Smooth muscle cell (in vitro differentiated cells): Measurements from ENCODE around the gene LRRC46. TPM values are rescaled to one million over a fixed set of nuclear protein-coding genes. Genes with fewer than 3 reads are reported as not detected.

Experiments
- DNase-seq: peaks from one replicate; lab custom pipeline; 2025; ENCODE audit not compliant: unreplicated experiment; lab: John Stamatoyannopoulos, UW
- H2AFZ ChIP-seq: fragments of 200-600 bp; sonication (generic); 2 replicates; pipeline ENCODE4 v1.6.0; 2016; ENCODE audit warnings: antibody characterized with exemption, low read depth, mild to moderate bottlenecking
- H3F3A ChIP-seq: fragments of 200-600 bp; sonication (generic); 2 replicates; pipeline ENCODE4 v1.6.0; 2017; ENCODE audit warnings: antibody characterized with exemption, low read depth
- H3K27ac ChIP-seq: fragments of 200-600 bp; sonication (generic); 2 replicates; pipeline ENCODE4 v1.5.1; 2016; ENCODE audit warnings: low read depth, mild to moderate bottlenecking
- H3K27me3 ChIP-seq: fragments of 200-600 bp; sonication (generic); 2 replicates; pipeline ENCODE4 v1.6.1; 2016; ENCODE audit warnings: low read depth, mild to moderate bottlenecking
- H3K36me3 ChIP-seq: fragments of 200-600 bp; sonication (generic); 2 replicates; pipeline ENCODE4 v1.5.1; 2016; ENCODE audit warnings: low read depth
- H3K4me1 ChIP-seq: fragments of 200-600 bp; sonication (generic); 2 replicates; pipeline ENCODE4 v1.5.1; 2016; ENCODE audit warnings: low read depth
- H3K4me2 ChIP-seq: fragments of 200-600 bp; sonication (generic); 2 replicates; pipeline ENCODE4 v1.6.0; 2016; ENCODE audit warnings: mild to moderate bottlenecking
- H3K4me3 ChIP-seq: fragments of 200-600 bp; sonication (generic); 2 replicates; pipeline ENCODE4 v1.5.1; 2016; ENCODE audit warnings: mild to moderate bottlenecking
- H3K79me2 ChIP-seq: fragments of 200-600 bp; sonication (generic); 2 replicates; pipeline ENCODE4 v1.6.0; 2016; ENCODE audit warnings: low read depth, mild to moderate bottlenecking
- H3K9ac ChIP-seq: fragments of 200-600 bp; sonication (generic); 2 replicates; pipeline ENCODE4 v1.6.0; 2016; ENCODE audit warnings: low read depth
- H3K9me3 ChIP-seq: fragments of 200-600 bp; sonication (generic); replicated peaks from 2 replicates; pipeline ENCODE4 v1.5.1; 2016; ENCODE audit warnings: low read depth
- H4K20me1 ChIP-seq: fragments of 200-600 bp; sonication (generic); 2 replicates; pipeline ENCODE4 v1.6.0; 2016; ENCODE audit warnings: low read depth
- WGBS: methylation state at CpG from one replicate; pipeline ENCODE4 v1.1.7; 2016; ENCODE audit warnings: low lambda C conversion rate; 5-methylcytosine and 5-hydroxymethylcytosine counted together
- polyA plus RNA-seq: library from polyadenylated mRNA; unstranded; fragments of >200 nt; fragmentation: Nextera tagmentation; extraction: Ambion mirVana; gene quantifications from 2 replicates; pipeline ENCODE4 v1.2.1, GENCODE V29; 2016
- total RNA-seq: library from RNA; depleted of rRNA; stranded (reverse); fragments of >200 nt; gene quantifications from 2 replicates; pipeline ENCODE4 v1.2.3, GENCODE V29; 2014
- TF ChIP-seq, protein P1 (sequence below): fragments of 200-600 bp; sonication (generic); IDR thresholded peaks from 2 replicates; pipeline ENCODE4 v1.5.1; 2017; ENCODE audit warnings: borderline replicate concordance, mild to moderate bottlenecking, antibody characterized with exemption; ENCODE audit not compliant: insufficient read depth, poor library complexity, severe bottlenecking

LRRC46 gene
- total and polyA plus RNA-seq, 2 experiments from 2014 or later, result 0.26 TPM; not detected in 1

DNA sequence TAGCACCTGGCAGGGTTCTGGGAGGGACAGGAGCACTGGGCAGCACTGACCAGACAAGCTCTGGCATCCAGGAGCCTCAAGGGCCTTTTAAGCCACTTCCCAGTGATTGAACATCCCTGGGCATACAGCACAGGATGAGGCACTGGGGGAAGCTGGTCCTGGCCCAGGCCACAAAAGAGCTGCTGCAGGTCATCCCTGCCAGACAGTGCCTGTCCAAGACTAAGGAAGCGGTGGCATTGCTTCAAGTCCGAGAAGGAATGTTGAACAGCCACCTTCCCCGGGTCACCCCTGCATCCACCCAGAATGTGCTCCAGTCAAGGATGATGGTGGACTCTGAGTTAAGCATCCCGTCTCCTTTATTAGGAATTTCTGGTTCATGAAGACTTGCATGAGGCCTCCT, 8.7 kb upstream of the LRRC46 start:
- Histone ChIP-seq H2AFZ (no peak overlapping the region), H3F3A (no peaks in the 10 kb centered on the region), H3K27me3 (no peaks in the 10 kb centered on the region), H3K9ac (no peak overlapping the region), H3K4me1 (peaks cover 11% of the 10 kb centered on the region), H3K27ac (no peak overlapping the region), H3K9me3 (no peaks in the 10 kb centered on the region), H4K20me1 (no peaks in the 10 kb centered on the region), H3K36me3 (no peaks in the 10 kb centered on the region), H3K4me3 (no peak overlapping the region), H3K4me2 (no peak overlapping the region), H3K79me2 (no peaks in the 10 kb centered on the region)
- TF ChIP-seq, protein P1, sequence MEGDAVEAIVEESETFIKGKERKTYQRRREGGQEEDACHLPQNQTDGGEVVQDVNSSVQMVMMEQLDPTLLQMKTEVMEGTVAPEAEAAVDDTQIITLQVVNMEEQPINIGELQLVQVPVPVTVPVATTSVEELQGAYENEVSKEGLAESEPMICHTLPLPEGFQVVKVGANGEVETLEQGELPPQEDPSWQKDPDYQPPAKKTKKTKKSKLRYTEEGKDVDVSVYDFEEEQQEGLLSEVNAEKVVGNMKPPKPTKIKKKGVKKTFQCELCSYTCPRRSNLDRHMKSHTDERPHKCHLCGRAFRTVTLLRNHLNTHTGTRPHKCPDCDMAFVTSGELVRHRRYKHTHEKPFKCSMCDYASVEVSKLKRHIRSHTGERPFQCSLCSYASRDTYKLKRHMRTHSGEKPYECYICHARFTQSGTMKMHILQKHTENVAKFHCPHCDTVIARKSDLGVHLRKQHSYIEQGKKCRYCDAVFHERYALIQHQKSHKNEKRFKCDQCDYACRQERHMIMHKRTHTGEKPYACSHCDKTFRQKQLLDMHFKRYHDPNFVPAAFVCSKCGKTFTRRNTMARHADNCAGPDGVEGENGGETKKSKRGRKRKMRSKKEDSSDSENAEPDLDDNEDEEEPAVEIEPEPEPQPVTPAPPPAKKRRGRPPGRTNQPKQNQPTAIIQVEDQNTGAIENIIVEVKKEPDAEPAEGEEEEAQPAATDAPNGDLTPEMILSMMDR, result no peak
- WGBS, result 92% methylated on average over 4 of the region's 4 CpGs
- no peak for DNase-seq

DNA sequence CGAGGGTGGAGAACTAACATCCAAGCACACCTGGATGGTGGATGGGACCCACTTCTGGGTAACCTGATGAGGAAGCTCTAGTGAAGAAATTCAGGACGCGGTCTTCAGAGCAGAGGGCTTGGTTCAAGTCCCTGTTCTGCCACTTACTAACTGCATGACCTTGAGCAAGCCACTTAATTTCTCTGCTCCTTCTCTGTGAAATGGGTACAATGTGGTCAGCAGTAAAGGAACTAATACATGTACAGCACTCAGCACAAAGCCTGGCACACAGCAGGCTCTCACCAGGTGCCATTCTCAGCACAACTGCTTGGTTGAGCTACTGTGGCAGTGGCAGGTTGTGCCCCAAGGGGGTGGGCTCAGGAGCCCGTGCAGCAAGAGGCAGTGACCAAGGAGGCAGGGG, 8.0 kb upstream of the LRRC46 start:
- Histone ChIP-seq H3K4me1 (peaks cover 11% of the 10 kb centered on the region), H3K9me3 (no peaks in the 10 kb centered on the region), H2AFZ (no peak overlapping the region), H3K9ac (no peak overlapping the region), H3K4me2 (no peak overlapping the region), H3F3A (no peaks in the 10 kb centered on the region), H3K27ac (no peak overlapping the region), H3K79me2 (no peaks in the 10 kb centered on the region), H3K27me3 (no peaks in the 10 kb centered on the region), H4K20me1 (no peaks in the 10 kb centered on the region), H3K4me3 (no peak overlapping the region), H3K36me3 (no peaks in the 10 kb centered on the region)
- no peak for DNase-seq
- TF ChIP-seq, protein P1, result no peak
- WGBS, result 97% methylated on average over 4 of the region's 4 CpGs

DNA sequence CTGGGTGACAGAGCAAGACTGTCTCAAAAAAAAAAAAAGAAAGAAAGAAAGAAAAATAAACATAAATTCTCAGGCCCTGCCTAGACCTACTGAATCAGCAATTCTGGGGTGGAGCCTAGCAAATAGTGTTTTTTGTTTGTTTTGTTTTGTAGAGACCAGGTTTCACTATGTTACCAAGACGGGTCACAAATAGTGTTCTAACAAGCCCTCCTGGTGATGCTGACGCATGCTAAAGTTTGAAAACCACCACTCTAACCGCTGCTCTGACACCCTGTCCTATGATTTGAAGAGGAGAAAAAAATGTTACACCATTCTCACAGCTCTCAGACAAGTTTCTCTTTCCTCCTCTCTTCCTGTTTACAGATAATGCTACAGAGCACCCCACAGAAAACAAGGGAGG, 1.6 kb upstream of the LRRC46 start:
- 95% methylated on average over 3 of the region's 3 CpGs for WGBS
- no peaks in the 10 kb centered on the region for H3F3A ChIP-seq
- H2AFZ ChIP-seq, result no peak overlapping the region
- H3K27ac ChIP-seq, result no peak overlapping the region
- no peak overlapping the region for H3K9ac ChIP-seq
- TF ChIP-seq, protein P1, result no peak
- peaks cover 25% of the 10 kb centered on the region for H3K79me2 ChIP-seq
- peaks cover 5% of the 10 kb centered on the region for H3K4me1 ChIP-seq
- H3K36me3 ChIP-seq, result no peaks in the 10 kb centered on the region
- no peak overlapping the region for H3K4me2 ChIP-seq
- no peaks in the 10 kb centered on the region for H3K9me3 ChIP-seq
- no peak for DNase-seq
- H4K20me1 ChIP-seq, result no peaks in the 10 kb centered on the region
- H3K4me3 ChIP-seq, result no peak overlapping the region
- H3K27me3 ChIP-seq, result no peaks in the 10 kb centered on the region

DNA sequence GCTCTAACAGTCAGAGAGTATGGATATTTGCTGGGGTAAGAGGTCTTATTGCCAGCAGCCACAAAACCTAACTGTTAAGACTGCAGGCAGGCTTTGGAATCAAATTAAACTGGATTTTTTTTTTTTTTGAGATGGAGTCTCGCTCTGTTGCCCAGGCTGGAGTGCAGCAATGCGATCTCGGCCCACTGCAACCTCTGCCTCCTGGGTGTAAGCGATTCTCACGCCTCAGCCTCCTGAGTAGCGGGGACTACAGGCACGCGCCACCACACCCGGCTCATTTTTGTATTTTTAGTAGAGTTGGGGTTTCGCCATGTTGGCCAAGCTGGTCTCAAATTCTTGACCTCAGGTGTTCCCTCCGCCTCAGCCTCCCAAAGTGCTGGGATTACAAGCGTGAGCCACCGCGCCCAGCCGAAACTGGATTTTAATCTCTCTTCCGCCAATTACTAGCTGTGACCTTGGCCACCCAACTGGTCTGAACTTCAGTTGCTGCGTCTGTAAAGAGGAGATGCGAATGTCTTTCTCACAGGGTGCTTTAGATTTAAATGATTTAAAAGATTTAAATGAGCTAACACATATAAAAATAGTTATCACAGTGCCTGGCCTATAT, 971 bp upstream of the LRRC46 start:
- peak overlapping the region; percentile 88 for H3K4me2 ChIP-seq
- H3K4me3 ChIP-seq, result peak overlapping the region; percentile 74
- H3F3A ChIP-seq, result no peaks in the 10 kb centered on the region
- H2AFZ ChIP-seq, result peak overlapping the region; percentile 28
- no peaks in the 10 kb centered on the region for H3K36me3 ChIP-seq
- peaks cover 25% of the 10 kb centered on the region for H3K79me2 ChIP-seq
- DNase-seq, result no peak
- peak overlapping the region; percentile 57 for H3K9ac ChIP-seq
- H3K27me3 ChIP-seq, result no peaks in the 10 kb centered on the region
- WGBS, result 85% methylated on average over 18 of the region's 18 CpGs
- TF ChIP-seq, protein P1, result no peak
- H3K27ac ChIP-seq, result peak overlapping the region; percentile 43
- H3K4me1 ChIP-seq, result peaks cover 5% of the 10 kb centered on the region
- no peaks in the 10 kb centered on the region for H3K9me3 ChIP-seq
- H4K20me1 ChIP-seq, result no peaks in the 10 kb centered on the region
